KMS-11 (cell line): ENCODE measurements around the gene TSC22D4.
"Not testable (repeated sequence)": the region's sequence is repeated elsewhere in the genome, so short reads cannot be mapped to it uniquely, and the experiment has no call there.

Source experiments
- H2AFZ ChIP-seq: fragments of 200-600 bp; sonication (generic); 2 replicates; pipeline ENCODE4 v1.6.1; 2016; ENCODE audit warnings: antibody characterized with exemption, mixed run types, low read depth
- H3K27ac ChIP-seq: fragments of 200-600 bp; sonication (generic); 2 replicates; pipeline ENCODE4 v1.6.1; 2016; ENCODE audit warnings: mild to moderate bottlenecking, mixed run types
- H3K27me3 ChIP-seq: fragments of 200-600 bp; sonication (generic); 2 replicates; pipeline ENCODE4 v1.6.1; 2017; ENCODE audit warnings: mild to moderate bottlenecking, low read depth, mixed run types, moderate library complexity; ENCODE audit not compliant: insufficient read depth
- H3K36me3 ChIP-seq: fragments of 200-600 bp; sonication (generic); 2 replicates; pipeline ENCODE4 v1.6.1; 2017; ENCODE audit warnings: mild to moderate bottlenecking, mixed run types; ENCODE audit not compliant: insufficient read depth
- H3K4me1 ChIP-seq: fragments of 200-600 bp; sonication (generic); 2 replicates; pipeline ENCODE4 v1.6.1; 2016; ENCODE audit warnings: mild to moderate bottlenecking, low read depth, mixed run types; ENCODE audit not compliant: poor library complexity, severe bottlenecking
- H3K4me2 ChIP-seq: fragments of 200-600 bp; sonication (generic); 2 replicates; pipeline ENCODE4 v1.7.0; 2016; ENCODE audit warnings: mild to moderate bottlenecking, mixed run types
- H3K4me3 ChIP-seq: fragments of 200-600 bp; sonication (generic); IDR thresholded peaks from 2 replicates; pipeline ENCODE4 v1.6.1; 2017; ENCODE audit warnings: low read depth, low read length, mixed read lengths; ENCODE audit not compliant: insufficient read depth
- H3K79me2 ChIP-seq: fragments of 200-600 bp; sonication (generic); 2 replicates; pipeline ENCODE4 v1.6.1; 2016; ENCODE audit warnings: low read depth, mixed run types; ENCODE audit not compliant: insufficient read depth
- H3K9ac ChIP-seq: fragments of 200-600 bp; sonication (generic); 2 replicates; pipeline ENCODE4 v1.6.1; 2016; ENCODE audit warnings: mild to moderate bottlenecking, mixed run types
- H4K20me1 ChIP-seq: fragments of 200-600 bp; sonication (generic); 2 replicates; pipeline ENCODE4 v1.6.1; 2016; ENCODE audit warnings: mild to moderate bottlenecking, mixed run types; ENCODE audit not compliant: insufficient read depth
- CTCF ChIP-seq: fragments of 200-600 bp; sonication (generic); conservative IDR thresholded peaks from 2 replicates; pipeline ENCODE4 v1.6.1; 2017; ENCODE audit warnings: low read depth, mild to moderate bottlenecking, antibody characterized with exemption, low read length, moderate library complexity, mixed read lengths

The TSC22D4 gene

DNA sequence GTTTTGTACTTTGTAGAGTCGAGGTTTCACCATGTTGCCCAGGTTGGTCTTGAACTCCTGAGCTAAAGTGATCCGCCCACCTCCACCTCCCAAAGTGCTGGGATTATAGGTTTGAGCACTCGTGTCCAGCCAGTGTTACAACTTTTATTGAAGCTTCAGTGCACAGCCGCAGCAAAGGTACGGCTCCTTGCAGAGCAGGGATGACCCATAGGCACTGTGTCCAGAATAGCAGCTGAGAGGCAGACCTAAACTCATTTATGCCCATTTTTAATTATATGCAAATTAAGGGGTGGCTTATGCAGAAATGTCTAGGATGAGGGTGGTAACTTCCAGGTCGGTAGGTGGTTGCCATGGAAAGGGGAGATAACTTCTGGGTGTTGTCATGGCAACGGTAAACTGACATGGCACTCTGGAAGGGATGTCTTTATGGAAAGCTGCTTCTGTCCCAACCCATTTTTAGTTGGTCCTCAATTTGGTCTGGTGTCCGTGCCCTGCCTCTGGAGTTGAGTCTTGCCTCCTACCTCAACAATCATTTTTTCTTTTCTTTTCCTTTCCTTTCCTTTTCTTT is 27.4 kb upstream of the TSC22D4 start:
- Histone ChIP-seq H3K27me3 (no peaks in the 10 kb centered on the region), H3K4me2 (no peak overlapping the region), H3K79me2 (no peaks in the 10 kb centered on the region), H3K4me3 (no peak overlapping the region), H3K27ac (no peak overlapping the region), H4K20me1 (no peaks in the 10 kb centered on the region), H3K4me1 (peaks cover 9% of the 10 kb centered on the region), H3K36me3 (no peaks in the 10 kb centered on the region), H2AFZ (no peak overlapping the region), H3K9ac (no peak overlapping the region)
- no peak for TF ChIP-seq CTCF

DNA sequence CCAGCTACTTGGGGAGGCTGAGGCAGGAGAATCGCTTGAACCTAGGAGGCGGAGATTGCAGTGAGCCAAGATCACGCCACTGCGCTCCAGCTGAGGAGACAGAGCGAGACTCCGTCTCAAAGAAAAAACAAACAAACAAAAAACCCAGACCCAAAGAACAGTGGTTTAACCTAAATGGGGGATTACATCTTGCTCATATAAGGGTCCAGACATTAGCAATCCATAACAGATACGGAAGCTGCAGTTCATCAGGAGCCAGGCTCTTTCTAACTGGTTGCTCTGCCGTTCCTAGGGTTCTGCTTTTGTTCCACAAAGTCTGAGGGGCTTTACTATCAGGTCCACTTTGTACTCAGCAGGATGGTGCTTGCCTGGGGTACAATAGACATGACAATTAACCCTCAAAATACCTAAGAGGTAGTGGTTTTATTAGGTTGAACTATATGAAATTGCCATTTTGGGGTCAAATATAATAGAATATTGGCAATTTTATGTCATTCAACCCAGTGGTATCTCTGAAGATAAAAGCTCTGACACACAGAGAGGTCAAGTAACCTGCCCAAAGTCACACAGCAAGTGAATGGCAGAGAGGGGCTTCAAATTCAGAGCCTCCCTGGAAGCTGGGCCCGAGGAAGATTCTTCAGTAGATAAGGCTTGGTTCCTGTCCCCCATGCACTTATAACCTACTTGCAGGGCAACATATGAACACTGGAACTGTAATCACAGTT is 26.0 kb upstream of the TSC22D4 start:
- H3K79me2 ChIP-seq: no peaks in the 10 kb centered on the region
- H3K4me1 ChIP-seq: peaks cover 9% of the 10 kb centered on the region
- H3K4me3 ChIP-seq: no peak overlapping the region
- H4K20me1 ChIP-seq: no peaks in the 10 kb centered on the region
- no peak overlapping the region for H3K9ac ChIP-seq
- H3K27me3 ChIP-seq: no peaks in the 10 kb centered on the region
- TF ChIP-seq CTCF: no peak
- H3K4me2 ChIP-seq: no peak overlapping the region
- H2AFZ ChIP-seq: no peak overlapping the region
- H3K27ac ChIP-seq: no peak overlapping the region
- H3K36me3 ChIP-seq: no peaks in the 10 kb centered on the region

DNA sequence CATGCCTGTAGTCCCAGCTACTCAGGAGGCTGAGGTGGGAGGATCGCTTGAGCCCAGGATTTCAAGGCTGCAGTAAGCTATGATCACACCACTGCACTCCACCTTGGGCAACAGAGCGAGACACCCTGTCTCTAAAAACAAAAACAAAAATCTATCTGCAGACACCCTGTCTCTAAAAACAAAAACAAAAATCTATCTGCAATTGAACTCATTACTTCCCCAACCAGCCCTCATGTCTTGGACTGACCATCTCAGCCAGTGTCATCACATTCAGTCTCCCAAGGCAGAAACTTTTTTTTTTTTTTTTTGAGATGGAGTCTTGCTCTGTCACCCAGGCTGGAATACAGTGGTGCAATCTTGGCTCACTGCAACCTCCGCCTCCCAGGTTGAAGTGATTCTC is 25.0 kb upstream of the TSC22D4 start:
- H3K9ac ChIP-seq, H3K4me1 ChIP-seq, H3K4me2 ChIP-seq, H2AFZ ChIP-seq, H3K79me2 ChIP-seq, H4K20me1 ChIP-seq, H3K27me3 ChIP-seq, H3K27ac ChIP-seq, H3K36me3 ChIP-seq, H3K4me3 ChIP-seq: not testable (repeated sequence)

- H3K27ac ChIP-seq, H3K4me1 ChIP-seq, H3K27me3 ChIP-seq, H3K4me3 ChIP-seq, H3K79me2 ChIP-seq, H2AFZ ChIP-seq, H4K20me1 ChIP-seq, H3K9ac ChIP-seq, H3K4me2 ChIP-seq, H3K36me3 ChIP-seq: not testable (repeated sequence)
Observed at GRCh38 chr7:100500743-100501142, 21.7 kb upstream of the TSC22D4 start.

GRCh38 chr7:100496509-100496908 is 17.5 kb upstream of the TSC22D4 start:
- H3K4me3 ChIP-seq: no peak overlapping the region
- H2AFZ ChIP-seq: no peak overlapping the region
- no peaks in the 10 kb centered on the region for H3K4me1 ChIP-seq
- no peak for TF ChIP-seq CTCF
- H3K36me3 ChIP-seq: no peaks in the 10 kb centered on the region
- H4K20me1 ChIP-seq: no peaks in the 10 kb centered on the region
- no peak overlapping the region for H3K27ac ChIP-seq
- no peak overlapping the region for H3K4me2 ChIP-seq
- peaks cover 3% of the 10 kb centered on the region; the same call in 1 of the 2 replicates for H3K27me3 ChIP-seq
- no peaks in the 10 kb centered on the region for H3K79me2 ChIP-seq
- H3K9ac ChIP-seq: no peak overlapping the region
